HG03378 (cell line): ENCODE data around the gene CHD1.

Experiments
- ATAC-seq: cut with Tn5 transposase; IDR thresholded peaks from one replicate; pipeline ENCODE4 v1.9.1; 2021; ENCODE audit warnings: mild to moderate bottlenecking, moderate library complexity; ENCODE audit not compliant: unreplicated experiment

Gene CHD1

DNA sequence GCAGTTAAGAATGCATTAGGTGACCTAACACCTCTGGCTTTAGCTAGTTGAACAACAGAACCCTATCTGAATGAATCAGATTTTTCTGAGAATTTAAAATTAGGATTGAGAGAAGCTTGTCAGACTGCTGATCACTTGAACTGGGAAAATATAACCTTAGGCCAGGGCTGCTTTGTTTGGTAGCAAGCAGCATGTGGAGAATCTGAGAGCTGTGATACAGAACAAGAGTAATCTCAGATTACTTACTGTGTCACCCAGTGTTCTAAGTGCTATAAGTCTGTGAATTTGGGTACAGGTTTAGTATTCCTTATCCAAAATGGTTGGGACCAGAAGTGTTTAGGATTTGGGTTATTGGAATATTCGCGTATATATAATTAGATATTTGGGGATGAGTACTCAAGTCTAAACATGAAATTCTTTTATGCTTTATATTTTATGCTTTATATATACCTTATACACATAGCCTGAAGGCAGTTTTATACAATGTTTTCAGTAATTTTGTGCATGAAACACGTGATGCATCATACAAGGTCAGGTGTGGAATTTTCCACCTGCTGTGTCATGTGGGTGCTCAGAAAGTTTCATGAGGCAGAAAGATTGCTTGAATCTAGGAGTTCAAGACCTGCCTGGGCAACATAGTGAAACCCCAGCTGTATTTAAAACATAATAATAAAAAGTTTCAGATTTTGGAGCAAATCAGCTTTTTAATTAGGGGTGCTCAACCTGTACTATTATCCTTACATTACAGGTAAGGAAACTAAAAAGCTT is 8.3 kb upstream of the CHD1 start:
- ATAC-seq: no peak

DNA sequence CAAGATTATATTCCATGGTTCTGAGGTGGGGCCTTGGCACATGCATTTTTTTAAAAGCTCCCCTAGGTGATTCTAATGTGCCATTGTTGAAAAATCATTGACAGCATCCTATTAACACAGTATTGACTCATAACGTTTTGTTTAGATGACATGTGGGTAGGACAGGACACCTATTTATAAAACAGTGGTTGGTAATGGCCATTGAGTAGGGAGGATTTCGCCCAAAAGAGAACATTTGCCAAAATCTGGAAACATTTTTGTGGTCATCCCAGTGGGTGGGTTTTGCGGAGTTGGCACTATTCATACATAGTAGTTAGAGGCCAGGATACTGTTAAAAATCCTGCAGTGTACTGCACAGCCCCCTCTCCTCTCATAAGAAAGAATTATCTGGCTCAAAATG is 6.4 kb upstream of the CHD1 start:
- no peak for ATAC-seq

DNA sequence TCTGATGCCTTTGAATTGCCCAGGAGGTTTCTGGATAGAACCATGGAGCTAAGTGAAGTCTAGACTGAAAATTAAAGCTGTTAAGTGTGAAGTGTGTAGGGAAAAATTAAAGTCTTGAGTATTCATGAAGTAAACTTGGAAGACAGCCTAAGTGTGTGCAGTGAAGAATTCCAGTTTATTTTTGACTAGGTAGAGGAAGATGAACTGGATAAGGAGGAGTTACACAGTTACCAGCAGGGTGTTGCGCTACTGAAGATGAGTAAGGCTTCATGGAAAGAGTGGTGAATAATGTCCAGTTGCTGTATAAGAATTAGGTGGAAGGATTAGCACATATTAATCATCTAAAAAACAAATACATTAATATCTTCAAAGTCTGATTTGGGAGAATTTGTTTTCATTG is 5.7 kb upstream of the CHD1 start:
- no peak for ATAC-seq

DNA sequence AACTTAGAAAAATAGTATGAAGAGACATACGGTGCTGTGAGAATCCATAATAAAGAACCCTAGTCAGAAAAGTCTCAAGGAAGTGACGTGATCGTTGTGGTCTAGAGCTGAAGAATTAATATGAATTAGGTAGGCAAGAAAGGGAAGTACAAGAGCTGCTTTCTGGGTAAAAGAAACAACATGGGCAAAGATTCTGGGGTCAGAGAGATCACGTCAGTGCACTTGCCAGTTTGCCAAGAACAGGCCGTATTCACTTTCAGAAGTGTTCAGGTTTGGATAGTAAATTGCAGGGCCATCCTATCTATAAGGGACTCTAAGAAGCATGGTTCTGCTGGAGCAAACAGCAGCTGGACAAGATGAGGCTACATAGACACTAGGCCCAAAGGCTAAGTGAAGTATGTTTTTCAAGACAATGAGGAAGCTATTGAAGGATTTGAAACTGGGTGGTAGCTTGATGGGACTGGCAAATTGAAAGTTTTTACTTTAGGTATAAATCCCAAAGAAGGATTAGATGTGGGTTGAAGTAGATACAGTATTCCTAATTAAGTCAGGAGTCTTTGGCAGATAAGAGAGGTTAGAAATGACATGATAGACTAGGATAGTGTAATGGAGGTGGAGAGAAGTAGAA is 4.8 kb upstream of the CHD1 start:
- ATAC-seq: peak; percentile 43

DNA sequence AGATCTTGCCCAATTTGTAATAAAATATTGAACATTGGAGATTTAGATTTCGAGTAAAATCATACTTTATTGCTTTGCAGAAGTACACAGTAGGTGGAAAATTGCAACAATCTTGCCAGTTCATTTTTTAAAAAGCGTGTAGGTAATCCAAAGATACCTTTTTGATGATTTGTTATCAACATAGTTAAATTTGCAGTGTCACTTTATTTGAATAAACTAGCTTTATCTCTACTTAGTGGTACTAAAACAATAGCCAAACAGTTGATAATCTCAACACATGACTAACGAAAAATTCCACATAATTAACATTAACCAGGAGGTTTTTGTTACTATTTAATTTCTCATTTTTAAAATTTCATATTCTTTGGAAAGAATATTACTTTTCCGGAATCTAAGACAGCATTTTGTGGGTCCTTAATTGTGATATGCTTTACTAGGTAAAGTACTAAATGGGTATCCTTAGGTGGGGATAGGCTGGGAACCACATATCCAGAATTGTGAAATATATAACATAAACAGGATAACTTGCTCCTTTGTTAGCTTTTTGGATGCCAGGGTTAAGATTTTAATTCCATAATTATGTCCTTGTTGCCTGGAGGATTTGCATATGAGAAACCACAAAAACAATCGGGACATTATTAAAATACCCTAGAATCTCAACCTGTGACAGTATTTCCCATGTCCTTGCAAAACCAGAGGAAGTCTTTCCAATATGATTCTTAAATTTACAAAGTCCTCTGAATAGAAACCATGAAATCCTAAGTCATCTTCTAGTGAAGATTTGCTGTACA is 2.4 kb upstream of the CHD1 start:
- no peak for ATAC-seq

DNA sequence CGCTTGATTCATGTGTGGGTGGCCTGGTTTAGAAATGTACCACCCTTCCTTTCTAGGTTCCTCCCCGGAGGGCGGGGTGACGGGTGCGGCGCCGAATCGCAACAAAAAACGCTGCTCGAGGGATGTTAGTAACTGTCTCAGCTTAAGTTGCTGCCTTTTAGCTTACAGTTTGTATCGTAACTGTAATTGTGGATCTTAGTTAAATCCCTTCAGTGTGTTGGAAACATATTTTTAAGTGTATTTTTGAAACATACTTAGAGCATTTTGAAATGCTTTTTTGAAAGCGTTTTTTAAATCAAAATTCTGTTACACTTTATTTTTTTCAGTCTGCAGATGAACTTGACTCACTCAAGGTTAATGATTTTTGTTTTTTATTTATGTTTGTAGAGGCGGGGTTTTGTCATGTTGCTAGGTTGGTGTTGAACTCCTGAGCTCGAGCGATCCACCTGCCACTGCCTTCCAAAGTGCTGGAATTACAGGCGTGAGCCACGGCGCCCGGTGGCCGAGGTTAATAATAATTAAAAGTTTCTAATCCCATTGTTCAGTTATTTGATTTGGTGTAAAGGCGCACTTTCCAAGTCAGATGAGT is 997 bp upstream of the CHD1 start:
- no peak for ATAC-seq

DNA sequence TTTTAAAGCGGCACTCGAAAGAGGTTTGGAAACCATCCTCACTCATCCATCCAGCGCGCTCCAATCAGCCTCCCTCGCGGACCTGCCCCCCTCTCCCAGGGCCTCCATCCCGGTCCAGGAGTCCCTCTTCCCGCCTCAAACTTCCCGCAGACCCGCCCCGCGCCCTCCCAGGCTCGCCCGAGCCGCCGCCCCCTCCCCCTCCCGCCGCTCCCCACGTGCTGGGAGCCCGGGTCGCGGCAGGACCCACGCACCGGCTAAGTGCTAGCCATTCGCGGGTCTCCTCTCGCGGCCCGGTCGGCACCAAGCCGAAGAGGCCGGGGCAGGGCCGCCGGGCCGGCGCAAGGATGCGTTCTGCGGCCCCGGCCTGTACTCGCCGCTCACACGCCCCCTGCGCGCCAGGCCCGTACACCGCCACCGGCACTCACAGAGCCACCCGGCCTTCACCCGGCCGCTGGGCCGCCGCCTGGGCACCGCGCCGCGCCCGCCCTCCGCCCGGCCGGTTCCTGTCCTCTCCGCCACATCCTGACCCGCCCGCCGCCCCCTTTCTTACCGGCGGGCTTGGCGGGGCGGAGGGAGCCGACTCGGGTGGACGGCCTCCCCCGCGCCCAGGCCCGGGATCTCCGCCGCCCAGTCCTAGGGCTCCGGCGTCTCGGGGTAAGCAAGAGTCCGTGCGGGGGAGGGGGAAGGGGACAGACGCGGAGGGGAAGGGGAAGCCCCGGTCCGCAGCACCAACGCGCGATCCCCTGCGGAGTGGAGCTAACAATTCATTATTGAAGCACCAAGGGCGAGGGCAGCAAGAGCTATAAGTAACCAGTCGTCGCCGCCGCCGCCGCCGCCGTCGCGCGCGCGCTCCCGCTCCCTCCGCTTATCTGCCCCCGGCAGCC is 576 bp downstream of the CHD1 start:
- ATAC-seq: peak; percentile 18

DNA sequence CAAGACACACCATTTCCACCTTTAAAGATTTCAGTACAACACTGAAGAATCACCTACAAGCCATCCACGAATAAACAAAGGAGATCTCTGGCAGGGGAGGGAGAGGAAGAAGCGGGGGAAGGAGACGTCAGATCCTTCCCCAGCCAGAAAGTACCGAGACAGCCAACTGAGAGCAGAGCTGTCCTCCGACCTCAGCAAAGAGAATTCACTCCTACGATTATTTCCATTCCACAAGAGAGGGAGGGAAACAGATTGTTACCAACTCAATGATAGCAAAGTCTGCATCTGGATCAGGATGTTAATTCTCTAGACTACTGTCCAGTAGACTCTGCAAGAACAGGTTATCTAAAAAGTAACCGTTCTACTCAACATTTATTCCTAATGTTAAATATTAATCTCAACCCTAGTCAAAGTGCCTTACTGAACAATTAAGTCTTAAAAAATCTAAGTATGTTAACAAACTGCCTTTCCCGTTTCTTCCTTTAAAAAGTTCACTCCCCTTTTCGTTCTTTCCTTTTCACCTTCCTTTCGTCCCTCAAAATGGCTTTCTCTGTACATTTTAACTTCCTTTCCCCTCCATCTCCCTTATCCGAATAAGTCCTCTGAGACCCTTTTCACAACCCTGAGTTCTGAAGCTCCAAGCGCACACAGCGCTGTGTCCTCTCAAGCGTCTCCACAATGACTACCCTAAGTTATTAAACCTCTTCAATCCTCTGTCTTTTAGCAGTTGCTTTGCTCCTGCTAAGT is 1.4 kb downstream of the CHD1 start:
- peak; percentile 34 for ATAC-seq

DNA sequence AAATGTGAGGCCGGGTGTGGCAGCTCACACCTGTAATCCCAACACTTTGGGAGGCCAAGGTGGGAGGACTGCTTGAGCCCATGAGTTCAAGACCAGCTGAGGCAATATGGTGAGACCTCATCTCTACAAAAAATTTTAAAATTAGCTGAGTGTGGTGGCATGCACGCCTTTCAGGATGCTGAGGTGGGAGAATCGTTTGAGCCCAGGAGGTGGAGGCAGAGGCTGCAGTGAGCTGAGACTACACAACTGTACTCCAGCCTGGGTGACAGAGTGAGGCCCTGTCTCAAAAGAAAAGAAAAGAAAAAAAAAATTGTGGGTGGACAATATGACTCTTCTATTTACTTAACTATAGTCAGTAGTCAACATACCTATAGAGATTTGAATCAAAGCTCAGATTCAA is 4.8 kb downstream of the CHD1 start:
- no peak for ATAC-seq

DNA sequence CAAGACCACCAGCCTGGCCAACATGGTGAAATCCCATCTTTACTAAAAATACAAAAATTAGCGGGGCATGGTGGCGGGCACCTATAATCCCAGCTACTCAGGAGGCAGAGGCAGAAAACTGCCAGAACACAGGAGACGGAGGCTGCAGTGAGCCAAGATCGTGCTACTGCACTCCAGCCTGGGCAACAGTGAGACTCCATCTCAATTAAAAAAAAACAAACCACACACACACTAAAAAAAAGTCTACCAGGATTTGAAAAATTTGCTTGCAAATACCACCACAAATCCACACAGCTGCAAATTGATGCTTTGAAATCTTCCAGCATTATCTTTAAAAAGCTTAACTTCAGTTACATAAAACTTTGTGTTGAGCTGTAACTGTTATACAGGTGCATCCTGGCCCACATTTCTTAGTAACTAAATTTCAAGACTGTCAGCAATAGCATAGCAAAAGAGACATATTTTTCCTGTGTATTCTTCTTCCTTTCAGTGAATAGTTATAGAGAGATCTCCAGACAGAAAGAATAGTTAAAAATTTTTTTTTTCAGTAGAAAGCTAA is 6.8 kb downstream of the CHD1 start:
- no peak for ATAC-seq

DNA sequence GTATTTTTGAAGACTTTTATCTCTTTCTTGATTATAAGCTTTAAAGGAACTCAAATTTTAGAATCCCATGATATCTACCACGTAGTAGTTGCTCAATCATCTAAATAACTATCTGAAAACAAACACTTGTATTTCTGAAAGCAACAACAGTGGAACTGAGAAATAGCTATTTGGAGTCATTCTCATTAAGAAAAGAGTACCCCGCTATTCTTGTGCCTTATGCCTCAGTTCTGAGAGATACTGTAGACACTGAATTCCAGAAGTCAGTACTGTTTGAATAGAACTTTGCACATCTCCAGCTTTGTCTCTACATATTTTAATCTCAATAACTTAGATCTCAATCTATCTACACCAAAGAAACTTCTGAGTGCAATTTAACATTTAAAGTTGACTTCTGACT is 11.4 kb downstream of the CHD1 start:
- ATAC-seq: no peak

DNA sequence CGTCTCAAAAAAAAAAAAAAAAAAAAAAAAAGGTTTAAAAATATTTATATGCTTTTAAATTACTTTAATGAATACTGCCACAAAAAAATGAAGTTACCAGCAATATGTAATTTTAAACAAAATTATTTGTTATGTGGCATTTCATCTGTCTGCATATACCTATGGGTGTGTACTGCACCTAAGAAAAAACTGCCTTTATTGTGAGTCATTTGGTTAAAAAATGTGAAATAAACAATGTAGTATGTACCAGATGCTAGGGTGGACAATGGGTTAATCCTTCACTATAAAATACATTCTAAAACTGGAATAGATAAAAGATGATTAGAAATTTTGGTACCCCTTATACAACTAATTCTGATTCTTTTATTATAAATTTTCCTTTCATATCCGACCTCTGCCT is 12.3 kb downstream of the CHD1 start:
- ATAC-seq: no peak

DNA sequence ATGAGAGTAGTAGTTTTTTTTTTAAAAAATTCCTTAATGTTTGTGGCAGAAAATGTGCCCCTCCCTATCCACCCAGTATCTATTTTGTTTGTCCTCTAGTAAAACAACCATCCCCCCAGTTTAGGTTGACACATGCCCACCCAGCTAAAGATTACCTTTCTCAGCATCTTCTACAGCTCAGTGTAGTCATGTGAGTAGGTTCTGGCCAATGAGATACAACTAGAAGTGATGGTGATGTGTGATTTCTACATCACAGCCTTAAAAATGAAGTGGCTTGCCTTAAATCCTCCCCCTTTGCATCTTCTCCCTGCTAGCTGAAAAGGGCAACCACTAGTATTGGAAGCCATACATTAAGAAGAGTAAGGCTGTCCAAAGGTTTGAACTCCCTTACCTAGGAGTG is 14.9 kb downstream of the CHD1 start:
- ATAC-seq: no peak

DNA sequence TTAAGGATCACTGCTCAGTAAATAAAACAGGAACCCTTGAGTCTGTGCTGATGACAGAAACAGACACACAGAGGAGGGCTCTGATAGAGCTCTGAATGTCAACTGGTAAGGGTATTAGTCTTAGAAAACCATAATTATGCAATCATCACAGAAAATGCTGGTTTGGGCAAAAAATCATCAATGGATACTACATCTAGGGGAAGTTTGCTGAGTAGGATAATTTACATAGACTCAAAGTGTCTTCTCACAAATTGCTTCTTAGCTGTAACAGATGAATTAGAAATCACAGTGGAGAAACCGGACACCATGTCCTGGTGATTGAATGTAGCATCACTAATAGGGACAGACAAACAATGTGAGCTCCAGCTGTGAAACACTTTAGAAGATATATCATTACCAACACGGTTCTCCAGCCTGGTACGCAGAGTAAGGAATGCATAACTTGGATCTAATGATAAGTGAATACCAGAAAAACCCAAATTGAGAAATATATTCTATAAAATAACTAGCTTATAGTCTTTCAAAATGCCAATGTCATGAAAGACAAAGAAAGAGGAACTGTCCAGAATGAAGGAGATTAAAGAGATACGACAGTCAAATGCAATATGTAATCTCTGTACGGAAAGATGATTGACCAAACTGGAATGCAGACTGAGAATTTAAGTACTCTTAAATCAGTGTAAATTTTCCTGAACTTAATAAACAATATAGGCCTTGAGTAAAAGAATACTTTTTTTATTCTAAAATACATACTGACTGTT is 17.3 kb downstream of the CHD1 start:
- no peak for ATAC-seq

DNA sequence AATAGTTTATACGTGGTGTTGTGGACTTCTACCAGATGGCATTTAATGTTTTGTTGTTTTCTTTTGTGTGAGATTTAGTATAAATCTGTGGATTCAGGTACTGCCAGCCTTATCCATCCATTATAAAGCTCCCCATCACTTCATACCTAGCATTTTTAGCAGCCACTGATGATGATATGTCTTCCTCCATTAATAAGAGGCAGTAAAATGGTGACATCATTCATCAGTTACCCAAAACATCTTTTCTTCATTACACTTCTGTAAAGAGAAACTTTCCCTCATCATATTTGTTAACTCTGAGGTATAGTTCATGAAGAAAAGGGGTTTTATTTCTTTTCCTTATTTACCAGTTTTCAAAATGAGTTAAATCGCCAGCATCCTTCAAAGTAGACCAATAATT is 19.4 kb downstream of the CHD1 start:
- no peak for ATAC-seq

DNA sequence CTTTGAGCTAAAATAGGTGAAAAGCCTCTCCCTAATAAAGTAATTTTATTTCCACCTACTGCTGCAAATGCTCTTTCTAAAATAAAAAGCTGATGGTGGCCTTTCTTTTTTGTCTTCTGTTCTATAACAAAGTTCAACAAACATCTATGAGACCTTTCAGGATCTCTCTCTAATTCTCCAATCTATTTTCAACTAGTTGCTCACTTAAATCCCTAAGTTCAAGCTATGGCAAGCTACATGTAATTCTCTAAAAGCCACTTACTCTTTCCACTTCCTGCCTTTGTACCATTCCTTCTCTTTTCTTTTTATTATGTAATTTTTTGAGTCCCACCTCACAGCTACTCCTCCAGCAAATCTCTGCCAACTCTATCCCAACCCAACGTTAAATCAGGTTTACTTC is 20.9 kb downstream of the CHD1 start:
- no peak for ATAC-seq

DNA sequence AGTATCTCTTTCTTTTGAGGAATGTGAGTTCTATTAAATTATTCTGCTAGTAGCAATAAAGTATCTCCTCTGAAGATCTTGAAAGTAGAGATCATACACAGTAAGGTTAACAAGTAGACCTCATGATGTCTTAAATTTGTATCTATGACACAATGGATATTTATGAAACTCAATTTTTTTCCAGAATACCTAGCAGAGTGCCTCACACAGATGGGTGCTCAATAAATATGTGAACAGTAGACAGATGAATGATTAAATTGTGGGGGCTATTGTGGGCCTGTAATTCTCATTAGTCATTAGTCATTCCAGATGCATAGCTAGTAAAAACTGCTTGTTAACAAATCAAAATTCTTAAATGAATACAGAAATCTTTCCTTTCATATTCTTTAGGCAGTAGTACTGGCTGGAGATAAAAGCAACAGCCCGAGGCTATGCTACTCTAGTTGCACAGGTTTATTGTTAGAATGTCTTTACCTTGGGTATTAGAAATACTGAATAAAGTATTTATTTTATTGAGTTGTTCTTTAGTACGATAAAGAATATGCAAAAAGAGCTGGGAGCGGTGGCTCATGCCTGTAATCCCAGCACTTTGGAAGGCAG is 22.0 kb downstream of the CHD1 start:
- ATAC-seq: no peak

DNA sequence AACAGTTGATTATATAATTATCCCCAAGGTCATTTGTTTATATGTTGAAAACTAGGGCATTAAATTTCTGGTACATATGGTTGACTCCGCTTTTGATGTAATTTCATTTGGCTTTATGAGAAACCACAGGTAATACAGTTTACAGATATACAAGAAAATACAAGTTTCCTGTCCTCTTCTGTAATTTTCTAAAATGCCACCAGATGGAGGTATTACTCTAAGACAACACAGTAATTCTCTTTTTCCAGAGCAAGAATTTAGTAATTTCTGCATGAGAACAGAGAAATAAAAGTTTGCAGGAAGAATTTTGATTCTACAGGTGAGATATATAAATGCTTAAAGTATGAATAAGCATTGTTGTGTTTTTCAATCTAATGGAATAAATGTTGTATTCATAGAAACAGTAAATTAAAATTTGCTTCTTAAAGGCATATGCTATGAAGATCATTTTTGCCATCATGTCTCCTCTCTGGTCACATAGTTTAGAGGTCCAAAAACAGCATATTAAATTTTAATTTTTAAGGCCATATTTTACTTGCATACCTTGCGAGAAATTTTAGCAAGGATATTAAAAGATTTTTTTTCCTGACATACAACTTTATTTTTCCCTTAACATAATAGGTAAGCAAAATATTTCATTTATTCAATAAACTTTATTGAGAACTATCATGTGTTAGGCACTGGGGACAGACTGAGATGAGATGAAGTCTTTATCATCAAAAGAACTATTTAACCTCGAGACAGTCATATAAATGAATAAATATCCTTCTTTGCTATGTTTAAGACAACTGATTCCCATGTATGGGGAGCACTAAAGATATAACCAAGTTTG is 22.7 kb downstream of the CHD1 start:
- ATAC-seq: peak; percentile 66
